Measurements from ENCODE around the gene KCNK17. TPM values are rescaled to one million over a fixed set of nuclear protein-coding genes. Genes with fewer than 3 reads are reported as not detected.
A peak's percentile ranks its signal among the peaks of the same experiment; 100 is the strongest.

KCNK17 gene
- total and polyA plus RNA-seq, 4 donors, result 2.6 to 6.0 (median 3.4) TPM

DNA sequence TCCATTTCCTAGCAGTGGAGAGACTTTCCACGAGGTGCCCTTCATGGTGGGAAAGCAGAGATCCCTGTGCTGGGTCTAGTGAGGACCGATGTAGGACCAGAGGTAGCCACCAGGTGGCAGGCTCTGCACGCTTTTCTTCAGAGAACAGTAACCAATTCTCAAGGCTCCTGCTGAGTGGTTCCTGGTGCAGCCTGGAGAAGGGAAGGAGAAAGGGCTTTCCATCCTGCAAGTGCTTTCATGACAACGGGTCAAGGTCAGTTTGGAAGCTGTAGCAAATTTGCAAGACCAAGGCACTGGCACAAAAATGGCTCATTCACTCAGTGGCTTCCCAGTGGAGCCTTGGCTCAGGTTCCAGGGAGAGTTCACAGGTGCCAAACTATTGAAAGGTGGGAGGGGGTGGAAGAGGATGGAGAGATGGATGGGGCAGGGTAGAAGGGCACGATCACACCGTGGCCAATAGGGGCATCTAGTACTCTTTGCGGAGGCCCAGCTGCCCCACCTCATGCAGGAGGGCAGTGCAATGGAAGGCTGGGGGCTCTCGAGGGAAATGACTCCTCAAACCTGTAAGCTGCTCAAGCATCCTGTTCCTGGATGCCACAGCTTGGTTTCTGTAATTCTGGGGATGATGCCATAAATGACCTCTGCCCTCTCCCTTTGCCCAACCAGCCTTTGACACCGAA is 33.8 kb upstream of the KCNK17 start:
- TF ChIP-seq, protein P1, sequence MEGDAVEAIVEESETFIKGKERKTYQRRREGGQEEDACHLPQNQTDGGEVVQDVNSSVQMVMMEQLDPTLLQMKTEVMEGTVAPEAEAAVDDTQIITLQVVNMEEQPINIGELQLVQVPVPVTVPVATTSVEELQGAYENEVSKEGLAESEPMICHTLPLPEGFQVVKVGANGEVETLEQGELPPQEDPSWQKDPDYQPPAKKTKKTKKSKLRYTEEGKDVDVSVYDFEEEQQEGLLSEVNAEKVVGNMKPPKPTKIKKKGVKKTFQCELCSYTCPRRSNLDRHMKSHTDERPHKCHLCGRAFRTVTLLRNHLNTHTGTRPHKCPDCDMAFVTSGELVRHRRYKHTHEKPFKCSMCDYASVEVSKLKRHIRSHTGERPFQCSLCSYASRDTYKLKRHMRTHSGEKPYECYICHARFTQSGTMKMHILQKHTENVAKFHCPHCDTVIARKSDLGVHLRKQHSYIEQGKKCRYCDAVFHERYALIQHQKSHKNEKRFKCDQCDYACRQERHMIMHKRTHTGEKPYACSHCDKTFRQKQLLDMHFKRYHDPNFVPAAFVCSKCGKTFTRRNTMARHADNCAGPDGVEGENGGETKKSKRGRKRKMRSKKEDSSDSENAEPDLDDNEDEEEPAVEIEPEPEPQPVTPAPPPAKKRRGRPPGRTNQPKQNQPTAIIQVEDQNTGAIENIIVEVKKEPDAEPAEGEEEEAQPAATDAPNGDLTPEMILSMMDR (IDR thresholded peaks at IDR 0.05; ENCODE audit: control extremely low read depth, extremely low read depth), result peak; percentile 66
- peak; percentile 82 to 83 (median 83) for DNase-seq
- no peaks in the 10 kb centered on the region for H3K36me3 ChIP-seq (ENCODE audit: control insufficient read depth in 4 of 4, insufficient read depth in 4 of 4, low read length in 4 of 4)
- 36 to 44% methylated on average over 9 of the region's 9 CpGs for WGBS, 2 donors
- no peak for ATAC-seq (ENCODE audit: insufficient read depth, low FRiP score)
- H3K9me3 ChIP-seq (ENCODE audit: control insufficient read depth in 4 of 4, insufficient read depth in 3 of 4, low read length in 3 of 4), result no peaks in the 10 kb centered on the region
- no peak overlapping the region for H3K9ac ChIP-seq (ENCODE audit: insufficient read depth in 1 of 2, low read length in 2 of 2)
- no peak overlapping the region for H3K4me3 ChIP-seq
- H3K27ac ChIP-seq (ENCODE audit: low read depth in 1 of 2, low read length in 1 of 2), result no peak overlapping the region
- no peaks in the 10 kb centered on the region for H3K27me3 ChIP-seq (ENCODE audit: control insufficient read depth in 3 of 3, insufficient read depth in 3 of 3, low read length in 2 of 3)
- H3K4me1 ChIP-seq (ENCODE audit: control insufficient read depth in 5 of 5, insufficient read depth in 5 of 5, low read length in 5 of 5), result peaks cover 0 to 25% (median 8%) of the 10 kb centered on the region in 5 donors

DNA sequence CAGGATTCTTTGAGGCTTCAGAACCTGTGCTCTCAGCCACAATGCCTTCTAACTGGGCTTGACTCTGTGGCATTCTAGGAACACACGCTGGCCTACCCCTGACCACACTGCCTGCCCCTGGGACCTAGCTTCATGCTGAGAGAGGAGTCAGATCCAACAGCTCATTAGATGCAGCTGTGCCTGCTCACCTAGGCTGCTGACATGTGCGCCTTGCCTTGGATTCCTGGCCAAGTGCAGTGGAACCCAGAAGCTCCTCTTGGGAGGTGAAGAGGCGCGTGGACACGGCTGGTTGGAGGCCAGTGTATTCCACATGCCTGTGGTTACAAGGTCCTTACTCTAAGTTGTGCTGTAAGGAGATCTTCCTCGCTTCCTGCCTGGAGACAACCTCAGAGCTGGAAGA is 33.0 kb upstream of the KCNK17 start:
- Histone ChIP-seq H3K27me3 (ENCODE audit: control insufficient read depth in 3 of 3, insufficient read depth in 3 of 3, low read length in 2 of 3) (no peaks in the 10 kb centered on the region), H3K9me3 (ENCODE audit: control insufficient read depth in 4 of 4, insufficient read depth in 3 of 4, low read length in 3 of 4) (no peaks in the 10 kb centered on the region), H3K4me1 (ENCODE audit: control insufficient read depth in 5 of 5, insufficient read depth in 5 of 5, low read length in 5 of 5) (peaks cover 0 to 34% (median 9%) of the 10 kb centered on the region in 5 donors), H3K9ac (ENCODE audit: insufficient read depth in 1 of 2, low read length in 2 of 2) (no peak overlapping the region), H3K27ac (ENCODE audit: low read depth in 1 of 2, low read length in 1 of 2) (no peak overlapping the region), H3K36me3 (ENCODE audit: control insufficient read depth in 4 of 4, insufficient read depth in 4 of 4, low read length in 4 of 4) (no peaks in the 10 kb centered on the region), H3K4me3 (no peak overlapping the region)
- ATAC-seq (ENCODE audit: insufficient read depth, low FRiP score) (no peak), DNase-seq (no peak)
- TF ChIP-seq, protein P1 (IDR thresholded peaks at IDR 0.05; ENCODE audit: control extremely low read depth, extremely low read depth), result no peak
- 91 to 98% methylated on average over 6 of the region's 6 CpGs for WGBS, 2 donors

DNA sequence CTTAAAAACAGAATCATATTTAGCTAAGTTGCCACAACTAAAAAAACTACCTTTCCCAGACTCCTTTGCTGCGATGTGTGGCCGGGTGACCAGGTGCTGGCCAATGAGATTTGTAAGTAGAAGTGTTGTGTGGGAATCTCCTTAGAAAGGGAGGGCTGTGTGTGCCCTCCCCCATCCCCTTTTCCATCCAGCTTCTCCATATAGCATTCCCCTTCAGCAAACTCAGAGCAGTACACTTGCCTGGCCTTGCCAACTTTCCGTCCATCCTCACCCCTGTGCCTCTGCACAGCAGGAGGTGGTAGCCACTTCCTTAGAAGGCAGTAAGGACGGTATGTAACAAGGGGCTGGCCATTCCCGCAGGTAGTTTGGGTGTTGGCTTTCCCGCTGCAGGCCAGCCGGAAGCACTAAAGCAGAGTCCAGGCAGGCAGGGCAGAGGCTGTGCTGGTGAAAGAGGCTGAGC is 30.6 kb upstream of the KCNK17 start:
- WGBS, 2 donors, result 80 to 89% methylated on average over 7 of the region's 7 CpGs
- TF ChIP-seq, protein P1 (IDR thresholded peaks at IDR 0.05; ENCODE audit: control extremely low read depth, extremely low read depth), result no peak
- Histone ChIP-seq H3K27me3 (ENCODE audit: control insufficient read depth in 3 of 3, insufficient read depth in 3 of 3, low read length in 2 of 3) (no peaks in the 10 kb centered on the region), H3K27ac (ENCODE audit: low read depth in 1 of 2, low read length in 1 of 2) (peak overlapping the region in 1 of 2 donors; percentile 60), H3K4me1 (ENCODE audit: control insufficient read depth in 5 of 5, insufficient read depth in 5 of 5, low read length in 5 of 5) (peaks cover 0 to 53% (median 19%) of the 10 kb centered on the region in 5 donors), H3K9ac (ENCODE audit: insufficient read depth in 1 of 2, low read length in 2 of 2) (no peak overlapping the region), H3K9me3 (ENCODE audit: control insufficient read depth in 4 of 4, insufficient read depth in 3 of 4, low read length in 3 of 4) (no peaks in the 10 kb centered on the region), H3K36me3 (ENCODE audit: control insufficient read depth in 4 of 4, insufficient read depth in 4 of 4, low read length in 4 of 4) (no peaks in the 10 kb centered on the region), H3K4me3 (no peak overlapping the region)
- DNase-seq (peak in 1 of 3 donors; percentile 22), ATAC-seq (ENCODE audit: insufficient read depth, low FRiP score) (peak; percentile 55)

Data from lung (tissue), 12 donors.